Calu3 (cell line): ENCODE data around the gene ETF1. TPM values are rescaled to one million over a fixed set of nuclear protein-coding genes. Genes with fewer than 3 reads are reported as not detected.

Source experiments
- BruUV-seq: library from RNA; stranded (reverse); fragments of 400-500 nt; replicated peaks from 2 replicates; lab custom pipeline; 2021; lab: Mats Ljungman, UMichigan
- CTCF ChIA-PET: fragments of 300-600 bp; sonication (Branson Sonifier 250); formaldehyde crosslinking; loops from one replicate; lab custom pipeline; 2022; ENCODE audit warnings: antibody characterized with exemption; lab: Charles Lee
- DNase-seq: peaks from one replicate; pipeline ENCODE4 v3.0.0; 2022
- H3K27ac Mint-ChIP-seq: one replicate; pipeline ENCODE4 v1.8.0; 2022; ENCODE audit warnings: mixed read lengths; ENCODE audit not compliant: unreplicated experiment
- H3K27me3 Mint-ChIP-seq: one replicate; pipeline ENCODE4 v1.8.0; 2022; ENCODE audit warnings: mixed read lengths; ENCODE audit not compliant: unreplicated experiment
- H3K36me3 Mint-ChIP-seq: one replicate; pipeline ENCODE4 v1.8.0; 2022; ENCODE audit warnings: mild to moderate bottlenecking, moderate library complexity, mixed read lengths; ENCODE audit not compliant: insufficient read depth, unreplicated experiment
- H3K4me1 Mint-ChIP-seq: one replicate; pipeline ENCODE4 v1.8.0; 2022; ENCODE audit warnings: mild to moderate bottlenecking, low read depth, mixed read lengths; ENCODE audit not compliant: unreplicated experiment
- H3K4me3 Mint-ChIP-seq: one replicate; pipeline ENCODE4 v1.8.0; 2022; ENCODE audit warnings: mild to moderate bottlenecking, low read depth, moderate library complexity, mixed read lengths; ENCODE audit not compliant: unreplicated experiment
- H3K9me3 Mint-ChIP-seq: one replicate; pipeline ENCODE4 v1.8.0; 2022; ENCODE audit warnings: low read depth, mixed read lengths; ENCODE audit not compliant: unreplicated experiment
- intact Hi-C: fragments of 100-400 bp; cut with micrococcal nuclease; formaldehyde crosslinking; loops from one replicate; pipeline ENCODE4 v1.10.0; 2022; ENCODE audit not compliant: unreplicated experiment
- total RNA-seq: library from RNA; stranded (reverse); gene quantifications from 2 replicates; pipeline ENCODE4 v1.2.3, GENCODE V29; 2022
- TF ChIP-seq, protein P1 (sequence below): fragments of 200-600 bp; IDR thresholded peaks from one replicate; pipeline ENCODE4 v1.8.0; 2022; ENCODE audit warnings: antibody characterized with exemption; ENCODE audit not compliant: unreplicated experiment

The ETF1 gene
- total RNA-seq, 1 experiment from 2014 or later = 164 TPM

- no peaks in the 10 kb centered on the region for H3K9me3 Mint-ChIP-seq
- H3K4me3 Mint-ChIP-seq = no peak overlapping the region
- H3K27ac Mint-ChIP-seq = peak overlapping the region; percentile 93
- CTCF ChIA-PET = no interaction called here
- peaks cover 63% of the 10 kb centered on the region for H3K36me3 Mint-ChIP-seq
- peaks cover 36% of the 10 kb centered on the region for H3K27me3 Mint-ChIP-seq
- intact Hi-C loops = no loop called here
- TF ChIP-seq, protein P1, sequence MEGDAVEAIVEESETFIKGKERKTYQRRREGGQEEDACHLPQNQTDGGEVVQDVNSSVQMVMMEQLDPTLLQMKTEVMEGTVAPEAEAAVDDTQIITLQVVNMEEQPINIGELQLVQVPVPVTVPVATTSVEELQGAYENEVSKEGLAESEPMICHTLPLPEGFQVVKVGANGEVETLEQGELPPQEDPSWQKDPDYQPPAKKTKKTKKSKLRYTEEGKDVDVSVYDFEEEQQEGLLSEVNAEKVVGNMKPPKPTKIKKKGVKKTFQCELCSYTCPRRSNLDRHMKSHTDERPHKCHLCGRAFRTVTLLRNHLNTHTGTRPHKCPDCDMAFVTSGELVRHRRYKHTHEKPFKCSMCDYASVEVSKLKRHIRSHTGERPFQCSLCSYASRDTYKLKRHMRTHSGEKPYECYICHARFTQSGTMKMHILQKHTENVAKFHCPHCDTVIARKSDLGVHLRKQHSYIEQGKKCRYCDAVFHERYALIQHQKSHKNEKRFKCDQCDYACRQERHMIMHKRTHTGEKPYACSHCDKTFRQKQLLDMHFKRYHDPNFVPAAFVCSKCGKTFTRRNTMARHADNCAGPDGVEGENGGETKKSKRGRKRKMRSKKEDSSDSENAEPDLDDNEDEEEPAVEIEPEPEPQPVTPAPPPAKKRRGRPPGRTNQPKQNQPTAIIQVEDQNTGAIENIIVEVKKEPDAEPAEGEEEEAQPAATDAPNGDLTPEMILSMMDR = no peak
- peaks cover 33% of the 10 kb centered on the region for H3K4me1 Mint-ChIP-seq
- DNase-seq = no peak
- no TSS peak for BruUV-seq
Measured at GRCh38 chr5:138471052-138471361, 72.0 kb downstream of the ETF1 start.

DNA sequence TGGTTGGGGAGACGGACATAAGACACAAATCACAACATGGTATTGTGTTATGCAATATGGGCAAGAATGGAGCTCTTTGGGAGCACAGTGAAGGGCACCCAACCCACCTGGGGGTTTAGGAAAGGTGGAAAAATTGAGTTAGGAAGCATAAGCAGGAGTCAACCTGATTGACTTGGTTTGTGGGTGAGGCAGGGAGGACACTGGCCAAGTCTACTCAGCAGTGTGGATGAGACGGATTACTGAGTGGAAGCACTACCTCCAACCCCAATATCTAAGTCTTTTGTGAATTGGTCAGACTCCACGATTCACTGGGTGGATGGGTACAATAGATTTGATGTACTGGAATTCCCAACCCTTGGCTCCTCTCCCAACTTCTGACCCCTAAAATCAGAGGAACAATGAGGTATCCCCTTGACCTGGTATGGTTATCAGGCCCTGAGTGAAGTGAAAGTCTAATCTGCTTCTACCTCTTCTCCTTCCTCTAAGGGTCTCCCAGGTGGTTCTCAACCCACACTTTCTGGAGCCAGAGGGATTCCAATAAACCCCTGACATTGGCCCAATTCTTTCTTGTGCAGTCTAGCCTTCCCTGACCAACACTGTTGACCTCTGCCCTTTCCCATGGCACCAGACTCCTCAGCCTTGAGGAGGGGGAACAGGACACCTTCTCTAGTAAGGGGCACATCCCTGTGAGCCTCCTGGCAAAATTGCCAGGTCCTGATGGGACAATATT, 72.5 kb downstream of the ETF1 start:
- Mint-ChIP-seq H3K4me3 (peak overlapping the region; percentile 42), H3K4me1 (peaks cover 33% of the 10 kb centered on the region), H3K9me3 (no peaks in the 10 kb centered on the region), H3K27ac (peak overlapping the region; percentile 93), H3K27me3 (peaks cover 36% of the 10 kb centered on the region), H3K36me3 (peaks cover 67% of the 10 kb centered on the region)
- DNase-seq = no peak
- no TSS peak for BruUV-seq
- TF ChIP-seq, protein P1 = no peak
- CTCF ChIA-PET = interaction anchor here (1.4 kb wide), 1 partner anchor 33 kb away, joined by 8 read pairs; no protein-coding TSS in a partner anchor
- intact Hi-C loops = no loop called here

DNA sequence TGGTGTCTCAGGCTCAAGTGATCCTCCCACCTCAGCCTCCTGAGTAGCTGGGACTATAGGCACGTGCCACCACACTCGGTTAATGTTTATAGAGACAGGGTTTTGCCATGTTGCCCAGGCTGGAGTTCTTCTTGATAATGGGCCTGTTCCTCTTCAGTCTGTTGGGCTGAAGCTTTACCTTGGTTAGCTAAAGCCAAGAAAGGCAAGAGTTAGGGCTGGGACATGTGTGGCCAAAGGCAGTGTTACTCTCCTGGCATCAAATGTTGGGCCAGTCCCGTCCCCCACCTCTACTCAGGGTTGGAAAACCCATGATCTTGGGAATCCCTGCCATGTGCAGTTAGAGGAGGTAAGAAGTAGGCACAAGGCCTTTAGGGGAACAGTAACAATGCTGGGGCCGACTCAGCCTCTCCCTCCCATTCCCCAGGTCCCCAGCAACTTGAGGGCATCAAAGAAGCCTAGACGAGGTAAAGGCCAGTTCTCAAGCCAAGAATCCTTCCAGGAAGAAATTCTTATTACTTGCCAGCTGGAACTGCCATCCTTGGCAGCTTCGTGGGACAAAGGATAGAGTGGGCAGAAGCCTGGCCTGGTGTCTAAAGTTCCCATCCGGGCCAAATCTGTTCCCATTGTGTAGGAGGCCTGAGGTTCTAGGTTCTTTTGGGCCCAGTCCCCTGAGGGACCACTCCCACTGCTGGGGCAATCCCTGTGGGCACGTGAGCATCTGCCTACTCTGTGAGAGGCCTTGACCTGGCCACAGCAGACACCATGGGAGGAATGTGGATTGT, 73.3 kb downstream of the ETF1 start:
- Mint-ChIP-seq H3K4me1 (peaks cover 33% of the 10 kb centered on the region), H3K9me3 (no peaks in the 10 kb centered on the region)

DNA sequence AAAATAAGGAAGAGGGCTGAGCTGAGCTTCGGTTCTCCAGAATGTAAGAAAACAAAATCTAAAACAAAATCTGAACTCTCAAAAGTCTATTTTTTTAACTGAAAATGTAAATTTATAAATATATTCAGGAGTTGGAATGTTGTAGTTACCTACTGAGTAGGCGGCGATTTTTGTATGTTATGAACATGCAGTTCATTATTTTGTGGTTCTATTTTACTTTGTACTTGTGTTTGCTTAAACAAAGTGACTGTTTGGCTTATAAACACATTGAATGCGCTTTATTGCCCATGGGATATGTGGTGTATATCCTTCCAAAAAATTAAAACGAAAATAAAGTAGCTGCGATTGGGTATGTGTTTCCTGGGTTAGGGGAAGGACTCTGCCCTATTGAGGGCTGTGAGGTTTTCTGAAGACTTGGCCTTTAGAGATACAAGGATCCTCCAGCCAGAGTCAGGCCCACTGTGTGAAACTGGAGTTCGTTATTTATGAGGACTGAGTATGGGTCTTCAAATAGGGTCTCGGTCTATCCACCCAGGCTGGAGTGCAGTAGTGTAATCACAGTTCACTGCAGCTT, 74.0 kb downstream of the ETF1 start:
- peaks cover 81% of the 10 kb centered on the region for H3K36me3 Mint-ChIP-seq

More for the DNA sequence above, 73.3 kb downstream of the ETF1 start:
- intact Hi-C loops = loop anchor here (5.0 to 10.0 kb wide), 2 partner anchors 33 to 75 kb away; partner anchors contain the start of gene ETF1
- TF ChIP-seq, protein P1 = no peak
- Mint-ChIP-seq H3K4me3 (peak overlapping the region; percentile 42), H3K36me3 (peaks cover 74% of the 10 kb centered on the region), H3K27me3 (peaks cover 28% of the 10 kb centered on the region), H3K27ac (peak overlapping the region; percentile 93)
- peak; percentile 59 for DNase-seq
- CTCF ChIA-PET = interaction anchor here (1.4 kb wide), 1 partner anchor 34 kb away, joined by 8 read pairs; no protein-coding TSS in a partner anchor
- no TSS peak for BruUV-seq

More for the DNA sequence above, 74.0 kb downstream of the ETF1 start:
- H3K27me3 Mint-ChIP-seq = peaks cover 28% of the 10 kb centered on the region
- BruUV-seq = no TSS peak
- no peaks in the 10 kb centered on the region for H3K9me3 Mint-ChIP-seq
- peak overlapping the region; percentile 78 for H3K4me3 Mint-ChIP-seq
- peak overlapping the region; percentile 93 for H3K27ac Mint-ChIP-seq
- intact Hi-C loops = loop anchor here (5.0 to 10.0 kb wide), 2 partner anchors 33 to 76 kb away; partner anchors contain the start of gene ETF1
- no peak for DNase-seq
- H3K4me1 Mint-ChIP-seq = peaks cover 33% of the 10 kb centered on the region
- CTCF ChIA-PET = interaction anchor here (1.4 kb wide), 1 partner anchor 35 kb away, joined by 8 read pairs; no protein-coding TSS in a partner anchor
- TF ChIP-seq, protein P1 = no peak
